Mammary epithelial cell (primary cell): ENCODE results near the gene RASSF6.

ENCODE experiments used
- CTCF ChIP-seq, 2 donors: IDR thresholded peaks in 1 of 2; conservative IDR thresholded peaks in 1 of 2; 2 replicates each; pipeline ENCODE4 v1.5.1; 2011 to 2012; ENCODE audit warnings: inconsistent platforms in 2 of 2, low read length in 2 of 2, mild to moderate bottlenecking in 2 of 2, control low read depth in 1 of 2, low read depth in 1 of 2; ENCODE audit not compliant: insufficient read depth in 1 of 2; ENCODE audit errors: extremely low read depth in 1 of 2
- EZH2 ChIP-seq: IDR thresholded peaks from 2 replicates; pipeline ENCODE4 v1.6.1; 2012; ENCODE audit warnings: low read length, inconsistent platforms, borderline replicate concordance

GRCh38 chr4:73609706-73610105, 10.5 kb downstream of the RASSF6 start:
- TF ChIP-seq CTCF (conservative IDR thresholded peaks at IDR 0.05 in 1 of 2, IDR thresholded peaks at IDR 0.05 in 1 of 2; ENCODE audit: extremely low read depth in 1 of 2, insufficient read depth in 1 of 2, low read depth in 1 of 2, low read length in 2 of 2) = no peak
- no peak for TF ChIP-seq EZH2
